ENCODE results near the gene NFYA. TPM values are rescaled to one million over a fixed set of nuclear protein-coding genes. Genes with fewer than 3 reads are reported as not detected.

NFYA gene
- total and polyA plus RNA-seq, 12 donors = 6.4 to 21.4 (median 13.7) TPM

GRCh38 chr6:41071501-41071922, 1.3 kb upstream of the NFYA start:
- Histone ChIP-seq H3K4me3 (peak overlapping the region in 3 of 4 donors; percentile 54 to 98 (median 55)), H3K36me3 (replicated peaks in 1 of 2) (peaks cover 0 to 12% of the 10 kb centered on the region in 2 donors), H3K4me1 (replicated peaks in 1 of 2) (peaks cover 19 to 27% of the 10 kb centered on the region in 2 donors), H3K9me3 (replicated peaks in 1 of 3) (no peaks in the 10 kb centered on the region), H3K27me3 (no peaks in the 10 kb centered on the region), H3K27ac (peak overlapping the region; percentile 97 to 100 (median 99))
- intact Hi-C loops (cut with DNase I) = no loop called here
- TF ChIP-seq CTCF (IDR thresholded peaks at IDR 0.05) = no peak
- peak; percentile 58 to 84 for TF ChIP-seq POLR2A (IDR thresholded peaks at IDR 0.05)
- no peak for DNase-seq
- WGBS, 4 donors = 0 to 1% (median 0%) methylated on average over 16 of the region's 16 CpGs

- peak; percentile 99 to 100 (median 100) for DNase-seq
- Histone ChIP-seq H3K27me3 (no peaks in the 10 kb centered on the region), H3K27ac (peak within 1 kb of the TSS; percentile 97 to 100 (median 99)), H3K4me1 (replicated peaks in 1 of 2) (peaks cover 19 to 27% of the 10 kb centered on the region in 2 donors), H3K36me3 (replicated peaks in 1 of 2) (peaks cover 0 to 12% of the 10 kb centered on the region in 2 donors), H3K4me3 (peak within 1 kb of the TSS; percentile 62 to 98 (median 85)), H3K9me3 (replicated peaks in 1 of 3) (no peaks in the 10 kb centered on the region)
- peak in 2 of 6 experiments; percentile 13 to 28 for TF ChIP-seq CTCF (IDR thresholded peaks at IDR 0.05)
- TF ChIP-seq POLR2A (IDR thresholded peaks at IDR 0.05) = peak; percentile 50 to 83
- intact Hi-C loops (cut with DNase I) = no loop called here
- 0% methylated on average over 51 to 63 of the region's 63 CpGs for whole genome bisulfite sequencing, 4 donors
These were observed 595 bp upstream of the NFYA start, which contains the start of gene OARD1 for GRCh38 chr6:41071923-41072835. OARD1 (minus strand) TSS chr6:41072356; CDS start chr6:41071634, 722 bp downstream.

- TF ChIP-seq CTCF (IDR thresholded peaks at IDR 0.05) = peak in 5 of 6 experiments; percentile 25 to 70 (median 45)
- TF ChIP-seq POLR2A (IDR thresholded peaks at IDR 0.05) = peak; percentile 96 to 97
- intact Hi-C loops (cut with DNase I) = no loop called here
These were observed 611 bp downstream of the NFYA start for GRCh38 chr6:41073203-41073967.

More at GRCh38 chr6:41073203-41073967, 611 bp downstream of the NFYA start:
- peak; percentile 86 to 93 (median 89) for DNase-seq
- H3K36me3 ChIP-seq (replicated peaks in 1 of 2) = peaks cover 0 to 12% of the 10 kb centered on the region in 2 donors
- H3K27me3 ChIP-seq = no peaks in the 10 kb centered on the region
- peaks cover 19 to 27% of the 10 kb centered on the region in 2 donors for H3K4me1 ChIP-seq (replicated peaks in 1 of 2)
- H3K4me3 ChIP-seq = peak overlapping the region; percentile 62 to 98 (median 85)
- WGBS, 4 donors = 0 to 2% (median 1%) methylated on average over 20 to 74 of the region's 74 CpGs
- H3K9me3 ChIP-seq (replicated peaks in 1 of 3) = no peaks in the 10 kb centered on the region
- peak overlapping the region; percentile 95 to 100 (median 99) for H3K27ac ChIP-seq
